ENCODE results near the gene PHF21A. TPM values are rescaled to one million over a fixed set of nuclear protein-coding genes. Genes with fewer than 3 reads are reported as not detected.

The PHF21A gene
- total RNA-seq, 1 donor from 2014 or later, result 35.7 TPM

GRCh38 chr11:46065681-46066080, 55.6 kb downstream of the PHF21A start:
- no peaks in the 10 kb centered on the region for H3K27me3 Mint-ChIP-seq (ENCODE audit: low read depth)

DNA sequence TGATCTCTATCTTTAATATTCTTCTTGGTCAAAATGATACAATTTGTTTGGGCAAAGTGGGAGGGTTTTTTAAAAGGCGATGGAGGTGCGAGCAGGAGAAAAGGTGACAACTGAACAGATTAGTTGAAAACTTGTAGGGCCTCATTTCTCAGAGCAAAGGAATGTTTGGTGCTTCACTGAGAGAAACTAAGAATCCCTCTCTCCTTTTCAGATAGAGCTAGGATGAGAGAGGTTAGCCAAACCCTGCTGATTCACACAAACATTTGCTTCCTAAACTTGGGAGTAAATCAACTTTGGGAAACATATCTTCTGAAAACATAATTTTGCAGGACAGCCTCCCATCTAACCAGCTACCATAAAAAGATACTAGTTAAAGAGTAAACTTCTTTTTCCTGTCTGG, 57.0 kb downstream of the PHF21A start:
- no peak for DNase-seq (ENCODE audit: low spot score)
- no peak overlapping the region for H3K27ac Mint-ChIP-seq
- H3K36me3 Mint-ChIP-seq (ENCODE audit: low read depth), result peaks cover 18% of the 10 kb centered on the region
- H3K9me3 Mint-ChIP-seq, result no peaks in the 10 kb centered on the region
- intact Hi-C loops (cut with micrococcal nuclease), result no loop called here
- H3K27me3 Mint-ChIP-seq (ENCODE audit: low read depth), result no peaks in the 10 kb centered on the region
- H3K4me3 Mint-ChIP-seq (ENCODE audit: low read depth), result no peak overlapping the region
- peaks cover 5% of the 10 kb centered on the region for H3K4me1 Mint-ChIP-seq (ENCODE audit: low read depth)

More at GRCh38 chr11:46065681-46066080, 55.6 kb downstream of the PHF21A start:
- DNase-seq (ENCODE audit: low spot score), result no peak
- Mint-ChIP-seq H3K36me3 (ENCODE audit: low read depth) (peaks cover 18% of the 10 kb centered on the region), H3K9me3 (no peaks in the 10 kb centered on the region), H3K27ac (no peak overlapping the region), H3K4me3 (ENCODE audit: low read depth) (no peak overlapping the region), H3K4me1 (ENCODE audit: low read depth) (peaks cover 7% of the 10 kb centered on the region)
- intact Hi-C loops (cut with micrococcal nuclease), result no loop called here

DNA sequence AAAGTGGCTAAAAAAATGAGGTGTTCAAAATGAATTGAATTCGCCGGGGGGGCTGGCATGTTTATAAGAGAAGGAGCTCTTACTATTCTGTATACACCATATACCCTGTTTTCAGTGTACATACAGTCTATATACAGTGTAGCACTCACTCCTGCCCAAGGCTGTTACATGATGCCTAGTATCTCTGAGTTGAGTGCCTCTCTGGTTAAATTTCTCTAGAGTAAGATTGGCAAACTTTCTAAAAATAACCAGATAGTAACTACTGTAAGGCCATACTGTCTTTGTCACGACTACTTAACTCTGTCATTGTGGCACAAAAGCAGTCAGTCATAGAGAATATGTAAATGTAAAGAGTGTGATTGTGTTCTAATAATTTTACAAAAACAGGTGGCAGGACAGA, 58.1 kb downstream of the PHF21A start:
- DNase-seq (ENCODE audit: low spot score), result no peak
- intact Hi-C loops (cut with micrococcal nuclease), result no loop called here
- Mint-ChIP-seq H3K9me3 (no peaks in the 10 kb centered on the region), H3K4me3 (ENCODE audit: low read depth) (no peak overlapping the region), H3K36me3 (ENCODE audit: low read depth) (peaks cover 13% of the 10 kb centered on the region), H3K27ac (no peak overlapping the region), H3K4me1 (ENCODE audit: low read depth) (peaks cover 4% of the 10 kb centered on the region), H3K27me3 (ENCODE audit: low read depth) (no peaks in the 10 kb centered on the region)

DNA sequence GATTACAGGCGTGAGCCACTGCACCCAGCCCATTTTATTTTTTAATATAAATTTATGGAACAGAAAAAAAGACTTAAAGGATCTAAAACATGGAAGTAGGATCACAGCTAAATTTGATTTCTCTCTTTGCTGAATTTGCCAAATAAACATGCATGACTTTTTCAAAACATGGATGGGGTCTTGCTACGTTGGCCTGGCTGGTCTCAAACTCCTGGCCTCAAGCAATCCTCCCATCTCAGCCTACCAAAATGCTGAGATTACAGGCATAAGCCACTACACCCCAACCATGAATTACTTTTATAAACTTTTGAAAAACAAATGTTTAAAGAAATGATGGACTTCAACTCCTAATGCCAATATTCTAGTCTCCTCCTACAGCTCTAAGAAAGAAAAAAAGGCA, 61.2 kb downstream of the PHF21A start:
- H3K27ac Mint-ChIP-seq, result no peak overlapping the region
- H3K36me3 Mint-ChIP-seq (ENCODE audit: low read depth), result peaks cover 3% of the 10 kb centered on the region
- H3K4me1 Mint-ChIP-seq (ENCODE audit: low read depth), result peaks cover 12% of the 10 kb centered on the region
- no peak for DNase-seq (ENCODE audit: low spot score)
- no peaks in the 10 kb centered on the region for H3K9me3 Mint-ChIP-seq
- intact Hi-C loops (cut with micrococcal nuclease), result no loop called here
- H3K27me3 Mint-ChIP-seq (ENCODE audit: low read depth), result no peaks in the 10 kb centered on the region
- H3K4me3 Mint-ChIP-seq (ENCODE audit: low read depth), result no peak overlapping the region

DNA sequence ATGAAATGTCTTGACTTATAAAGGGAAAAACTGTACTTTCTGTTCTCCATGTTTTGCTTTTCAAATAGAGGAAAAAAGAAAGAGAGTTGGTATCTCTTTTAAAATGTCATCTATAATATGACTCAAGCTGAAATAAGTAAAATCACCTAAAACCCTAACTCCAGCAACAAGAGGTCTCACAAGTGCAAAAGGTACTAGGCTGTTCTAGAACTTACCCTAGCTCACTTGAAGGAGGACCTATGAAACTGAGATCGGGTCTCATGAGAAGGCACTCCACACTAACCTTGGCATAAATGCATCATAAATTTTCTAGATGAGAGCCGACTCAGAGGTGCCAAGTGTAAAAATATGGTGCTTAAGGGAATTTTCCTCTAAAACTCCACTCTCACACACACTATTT, 63.8 kb downstream of the PHF21A start:
- H3K27me3 Mint-ChIP-seq (ENCODE audit: low read depth), result no peaks in the 10 kb centered on the region
- H3K4me1 Mint-ChIP-seq (ENCODE audit: low read depth), result peaks cover 16% of the 10 kb centered on the region
- H3K27ac Mint-ChIP-seq, result no peak overlapping the region
- H3K4me3 Mint-ChIP-seq (ENCODE audit: low read depth), result no peak overlapping the region
- DNase-seq (ENCODE audit: low spot score), result no peak
- no peaks in the 10 kb centered on the region for H3K9me3 Mint-ChIP-seq
- H3K36me3 Mint-ChIP-seq (ENCODE audit: low read depth), result peaks cover 3% of the 10 kb centered on the region
- intact Hi-C loops (cut with micrococcal nuclease), result no loop called here

DNA sequence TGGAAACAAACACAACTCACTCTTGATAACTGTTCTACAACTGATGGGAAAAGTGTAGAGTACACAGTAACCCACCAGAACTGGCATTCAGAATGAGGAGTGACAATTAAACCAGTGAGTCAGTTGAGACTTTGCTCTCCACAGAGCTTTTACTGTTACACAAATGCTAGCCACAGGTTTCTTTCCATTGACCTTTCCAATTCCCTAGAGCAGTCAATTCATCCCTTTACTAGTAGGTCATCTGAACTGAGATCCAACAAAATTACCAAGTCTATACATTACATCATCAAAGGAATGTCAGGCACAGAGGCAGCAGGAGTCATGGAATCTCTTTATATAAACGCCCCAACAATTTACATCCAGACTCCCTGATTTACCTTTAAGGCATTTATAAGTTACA, 65.9 kb downstream of the PHF21A start:
- H3K27me3 Mint-ChIP-seq (ENCODE audit: low read depth), result no peaks in the 10 kb centered on the region
- H3K4me3 Mint-ChIP-seq (ENCODE audit: low read depth), result no peak overlapping the region
- no peak overlapping the region for H3K27ac Mint-ChIP-seq
- H3K36me3 Mint-ChIP-seq (ENCODE audit: low read depth), result peaks cover 3% of the 10 kb centered on the region
- H3K9me3 Mint-ChIP-seq, result no peaks in the 10 kb centered on the region
- peaks cover 20% of the 10 kb centered on the region for H3K4me1 Mint-ChIP-seq (ENCODE audit: low read depth)
- intact Hi-C loops (cut with micrococcal nuclease), result no loop called here
- no peak for DNase-seq (ENCODE audit: low spot score)

DNA sequence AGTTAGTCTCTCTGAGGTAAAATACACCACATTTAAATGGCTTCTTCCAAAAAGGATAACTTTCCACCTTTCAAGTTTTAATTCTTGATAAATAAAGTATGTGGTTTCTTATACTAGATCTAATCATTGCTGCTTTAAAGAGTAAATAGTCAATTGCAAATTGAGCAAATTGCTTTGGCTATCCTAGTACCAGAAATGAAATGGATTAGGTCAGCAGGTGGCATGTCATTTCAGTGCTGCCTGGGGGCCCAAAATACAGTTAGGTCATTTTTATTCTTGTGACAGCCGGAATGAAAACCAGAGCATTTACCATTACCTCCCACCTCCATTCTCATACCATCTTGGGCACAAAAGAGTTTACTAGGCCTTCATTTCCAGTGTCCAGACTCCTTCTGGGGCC, 70.2 kb downstream of the PHF21A start:
- no peaks in the 10 kb centered on the region for H3K27me3 Mint-ChIP-seq (ENCODE audit: low read depth)
- peaks cover 14% of the 10 kb centered on the region for H3K4me1 Mint-ChIP-seq (ENCODE audit: low read depth)
- intact Hi-C loops (cut with micrococcal nuclease), result no loop called here
- no peaks in the 10 kb centered on the region for H3K9me3 Mint-ChIP-seq
- no peak overlapping the region for H3K4me3 Mint-ChIP-seq (ENCODE audit: low read depth)
- no peak for DNase-seq (ENCODE audit: low spot score)
- no peak overlapping the region for H3K27ac Mint-ChIP-seq
- H3K36me3 Mint-ChIP-seq (ENCODE audit: low read depth), result peaks cover 10% of the 10 kb centered on the region

- H3K4me3 Mint-ChIP-seq (ENCODE audit: low read depth), result no peak overlapping the region
- intact Hi-C loops (cut with micrococcal nuclease), result no loop called here
- H3K27ac Mint-ChIP-seq, result no peak overlapping the region
- peaks cover 14% of the 10 kb centered on the region for H3K4me1 Mint-ChIP-seq (ENCODE audit: low read depth)
- peaks cover 10% of the 10 kb centered on the region for H3K36me3 Mint-ChIP-seq (ENCODE audit: low read depth)
- no peaks in the 10 kb centered on the region for H3K27me3 Mint-ChIP-seq (ENCODE audit: low read depth)
- no peak for DNase-seq (ENCODE audit: low spot score)
- no peaks in the 10 kb centered on the region for H3K9me3 Mint-ChIP-seq
Measured at GRCh38 chr11:46050662-46051061, 70.6 kb downstream of the PHF21A start.

- Mint-ChIP-seq H3K9me3 (no peaks in the 10 kb centered on the region), H3K27ac (no peak overlapping the region), H3K36me3 (ENCODE audit: low read depth) (peaks cover 10% of the 10 kb centered on the region), H3K4me3 (ENCODE audit: low read depth) (no peak overlapping the region), H3K27me3 (ENCODE audit: low read depth) (no peaks in the 10 kb centered on the region), H3K4me1 (ENCODE audit: low read depth) (peaks cover 8% of the 10 kb centered on the region)
- DNase-seq (ENCODE audit: low spot score), result no peak
- intact Hi-C loops (cut with micrococcal nuclease), result no loop called here
Measured at GRCh38 chr11:46050003-46050461, 71.2 kb downstream of the PHF21A start.

DNA sequence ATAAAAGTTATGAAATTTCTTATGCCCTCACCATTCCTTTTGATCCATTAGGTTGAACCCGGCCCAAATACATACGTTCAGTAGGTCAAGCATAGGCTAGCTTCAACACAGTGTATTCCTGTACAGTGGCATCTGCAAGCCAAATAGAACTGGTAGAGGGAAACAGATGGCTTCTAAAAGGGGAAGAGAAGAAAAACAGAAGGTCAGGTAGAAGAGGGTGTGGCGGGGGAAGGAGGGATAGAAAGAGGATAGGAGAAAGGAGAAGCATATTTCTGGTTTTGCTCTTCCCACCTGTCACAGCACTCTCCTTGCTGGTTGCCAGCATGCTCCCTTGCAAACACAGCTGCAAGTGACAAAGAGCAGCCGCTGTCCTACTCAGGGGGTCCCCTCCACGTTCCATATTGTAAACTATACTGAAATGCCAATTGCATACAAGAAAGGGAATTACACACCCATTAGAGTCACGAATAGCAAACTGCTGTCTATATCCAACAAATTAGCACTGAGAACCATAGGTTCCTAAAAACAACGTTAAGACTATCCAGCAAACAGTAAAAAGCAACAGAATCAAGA, 71.8 kb downstream of the PHF21A start:
- Mint-ChIP-seq H3K27me3 (ENCODE audit: low read depth) (no peaks in the 10 kb centered on the region), H3K4me1 (ENCODE audit: low read depth) (peaks cover 3% of the 10 kb centered on the region), H3K9me3 (no peaks in the 10 kb centered on the region), H3K27ac (no peak overlapping the region), H3K36me3 (ENCODE audit: low read depth) (peaks cover 10% of the 10 kb centered on the region), H3K4me3 (ENCODE audit: low read depth) (no peak overlapping the region)
- no peak for DNase-seq (ENCODE audit: low spot score)
- intact Hi-C loops (cut with micrococcal nuclease), result no loop called here

DNA sequence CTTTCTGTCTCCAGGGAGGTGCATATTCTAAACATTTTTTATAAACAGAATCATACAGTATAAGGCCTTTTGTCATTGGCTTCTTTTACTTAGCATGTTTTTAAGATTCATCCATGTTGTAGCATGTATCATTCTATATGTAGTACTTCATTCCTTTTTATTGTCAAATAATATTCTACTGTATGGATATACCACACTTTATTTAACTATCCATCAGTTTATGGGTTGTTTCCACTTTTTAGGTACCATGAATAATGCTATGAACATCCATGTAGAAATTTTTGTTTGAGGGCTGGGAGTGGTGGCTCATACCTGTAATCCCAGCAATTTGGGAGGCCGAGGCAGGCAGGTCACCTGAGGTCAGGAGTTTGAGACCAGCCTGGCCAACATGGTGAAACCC, 73.1 kb downstream of the PHF21A start:
- H3K27ac Mint-ChIP-seq, result no peak overlapping the region
- H3K9me3 Mint-ChIP-seq, result no peaks in the 10 kb centered on the region
- peaks cover 3% of the 10 kb centered on the region for H3K4me1 Mint-ChIP-seq (ENCODE audit: low read depth)
- intact Hi-C loops (cut with micrococcal nuclease), result no loop called here
- DNase-seq (ENCODE audit: low spot score), result no peak
- H3K27me3 Mint-ChIP-seq (ENCODE audit: low read depth), result no peaks in the 10 kb centered on the region
- peaks cover 10% of the 10 kb centered on the region for H3K36me3 Mint-ChIP-seq (ENCODE audit: low read depth)
- H3K4me3 Mint-ChIP-seq (ENCODE audit: low read depth), result no peak overlapping the region

DNA sequence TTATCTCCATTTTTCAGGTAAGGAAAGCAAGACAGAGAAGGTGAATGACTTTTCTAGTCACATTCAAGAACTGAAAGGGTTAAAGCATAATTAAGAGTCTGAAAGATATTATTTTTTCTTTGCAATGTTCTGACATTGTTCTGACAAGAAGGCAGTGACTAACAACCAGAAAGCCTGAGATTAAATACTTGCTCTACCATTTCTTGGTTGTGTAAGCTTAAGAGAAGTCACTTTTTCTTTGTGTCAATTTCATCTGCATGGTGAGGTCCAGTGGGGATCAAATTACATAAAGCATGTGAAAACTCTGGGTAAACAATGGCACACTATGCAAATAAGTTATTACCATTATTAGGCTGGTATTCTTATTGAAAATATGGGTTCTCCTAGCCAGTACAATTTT, 73.7 kb downstream of the PHF21A start:
- Mint-ChIP-seq H3K36me3 (ENCODE audit: low read depth) (peaks cover 12% of the 10 kb centered on the region), H3K4me1 (ENCODE audit: low read depth) (peaks cover 3% of the 10 kb centered on the region), H3K27ac (no peak overlapping the region), H3K9me3 (no peaks in the 10 kb centered on the region), H3K4me3 (ENCODE audit: low read depth) (no peak overlapping the region), H3K27me3 (ENCODE audit: low read depth) (no peaks in the 10 kb centered on the region)
- DNase-seq (ENCODE audit: low spot score), result no peak
- intact Hi-C loops (cut with micrococcal nuclease), result no loop called here

DNA sequence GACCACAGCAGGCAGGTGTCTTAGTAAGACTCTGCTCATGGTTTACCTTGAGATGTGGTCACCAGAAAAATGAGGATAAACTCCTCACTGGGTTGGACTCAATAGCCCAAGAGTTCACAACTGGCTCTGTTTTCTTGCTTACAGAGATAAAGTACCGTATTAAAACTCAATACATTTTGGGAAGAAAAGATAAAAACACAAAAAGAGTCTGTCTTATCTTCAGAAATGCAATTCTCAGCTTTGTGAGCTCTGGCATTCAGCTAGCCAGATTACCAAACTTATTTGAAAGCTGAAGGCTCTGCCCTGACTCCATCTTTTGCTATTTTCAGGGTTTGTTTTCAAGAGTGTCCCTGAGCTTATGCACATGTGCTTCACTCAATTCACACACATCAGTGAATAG, 75.4 kb downstream of the PHF21A start:
- Mint-ChIP-seq H3K4me1 (ENCODE audit: low read depth) (peaks cover 2% of the 10 kb centered on the region), H3K36me3 (ENCODE audit: low read depth) (peaks cover 10% of the 10 kb centered on the region), H3K4me3 (ENCODE audit: low read depth) (no peak overlapping the region), H3K27ac (no peak overlapping the region), H3K27me3 (ENCODE audit: low read depth) (no peaks in the 10 kb centered on the region), H3K9me3 (no peaks in the 10 kb centered on the region)
- intact Hi-C loops (cut with micrococcal nuclease), result no loop called here
- DNase-seq (ENCODE audit: low spot score), result no peak

- Mint-ChIP-seq H3K27ac (no peak overlapping the region), H3K27me3 (ENCODE audit: low read depth) (no peaks in the 10 kb centered on the region), H3K36me3 (ENCODE audit: low read depth) (peaks cover 10% of the 10 kb centered on the region), H3K4me1 (ENCODE audit: low read depth) (peaks cover 8% of the 10 kb centered on the region), H3K4me3 (ENCODE audit: low read depth) (no peak overlapping the region), H3K9me3 (no peaks in the 10 kb centered on the region)
- no peak for DNase-seq (ENCODE audit: low spot score)
- intact Hi-C loops (cut with micrococcal nuclease), result no loop called here
Measured at GRCh38 chr11:46044601-46045000, 76.7 kb downstream of the PHF21A start.
